Tongue (tissue), 2 donors: ENCODE results near the gene TECPR2. TPM values are rescaled to one million over a fixed set of nuclear protein-coding genes. Genes with fewer than 3 reads are reported as not detected.
"Not testable (repeated sequence)": the region's sequence is repeated elsewhere in the genome, so short reads cannot be mapped to it uniquely, and the experiment has no call there.

Experiments used
- DNase-seq: peaks from one replicate; pipeline ENCODE4 v3.0.0-alpha.2; 2015
- total RNA-seq: library from RNA; depleted of rRNA; stranded (reverse); fragments of >200 nt; gene quantifications from one replicate; pipeline ENCODE4 v1.2.3, GENCODE V29; 2014

The TECPR2 gene
- total RNA-seq, 1 donor from 2014 or later = 29.7 TPM

- DNase-seq = no peak
These were observed 31.9 kb upstream of the TECPR2 start for GRCh38 chr14:102330806-102331205.

- DNase-seq = no peak
These were observed 29.4 kb upstream of the TECPR2 start for GRCh38 chr14:102333390-102333789.

- DNase-seq = no peak
These were observed 28.7 kb upstream of the TECPR2 start for GRCh38 chr14:102333795-102334705.

GRCh38 chr14:102335163-102335562, 27.6 kb upstream of the TECPR2 start:
- DNase-seq = no peak

GRCh38 chr14:102338724-102339123, 24.0 kb upstream of the TECPR2 start:
- no peak for DNase-seq

GRCh38 chr14:102341566-102341965, 21.2 kb upstream of the TECPR2 start:
- DNase-seq = no peak

GRCh38 chr14:102342238-102342637, 20.5 kb upstream of the TECPR2 start:
- no peak for DNase-seq

GRCh38 chr14:102344084-102344483, 18.7 kb upstream of the TECPR2 start:
- DNase-seq = no peak

- DNase-seq = no peak
These were observed 18.3 kb upstream of the TECPR2 start for GRCh38 chr14:102344485-102344884.

GRCh38 chr14:102345232-102345631, 17.5 kb upstream of the TECPR2 start:
- DNase-seq = no peak

GRCh38 chr14:102346645-102347044, 16.1 kb upstream of the TECPR2 start:
- no peak for DNase-seq

GRCh38 chr14:102348376-102348775, 14.4 kb upstream of the TECPR2 start:
- DNase-seq = no peak

- DNase-seq = no peak
These were observed 11.7 kb upstream of the TECPR2 start for GRCh38 chr14:102351023-102351422.

- not testable (repeated sequence) for DNase-seq
These were observed 11.1 kb upstream of the TECPR2 start for GRCh38 chr14:102351593-102351992.

GRCh38 chr14:102352213-102352612, 10.5 kb upstream of the TECPR2 start:
- no peak for DNase-seq

- DNase-seq = no peak
These were observed 9.6 kb upstream of the TECPR2 start for GRCh38 chr14:102353126-102353619.

GRCh38 chr14:102356280-102356679, 6.5 kb upstream of the TECPR2 start:
- no peak for DNase-seq

GRCh38 chr14:102359341-102359740, 3.4 kb upstream of the TECPR2 start:
- no peak for DNase-seq

- no peak for DNase-seq
These were observed 2.4 kb upstream of the TECPR2 start for GRCh38 chr14:102360388-102360787.

- no peak for DNase-seq
These were observed 657 bp upstream of the TECPR2 start for GRCh38 chr14:102362084-102362483.

- DNase-seq = no peak
These were observed 622 bp downstream of the TECPR2 start for GRCh38 chr14:102363182-102363943.

GRCh38 chr14:102370305-102370809, 7.6 kb downstream of the TECPR2 start:
- no peak for DNase-seq

- DNase-seq = no peak
These were observed 8.6 kb downstream of the TECPR2 start for GRCh38 chr14:102371361-102371760.
